DOHH2 (cell line): ENCODE measurements around the gene KIF3B.
"Not testable (repeated sequence)": the region's sequence is repeated elsewhere in the genome, so short reads cannot be mapped to it uniquely, and the experiment has no call there.

ENCODE experiments used
- H3F3A ChIP-seq: fragments of 200-600 bp; sonication (generic), shearing (Covaris generic); 2 replicates; pipeline ENCODE4 v1.6.0; 2016; ENCODE audit warnings: antibody characterized with exemption, mild to moderate bottlenecking; ENCODE audit not compliant: control insufficient read depth, insufficient read depth
- H3K27ac ChIP-seq: fragments of 200-600 bp; sonication (generic); 2 replicates; pipeline ENCODE4 v1.5.1; 2014; ENCODE audit warnings: low read depth, mild to moderate bottlenecking, low read length, moderate library complexity
- H3K27me3 ChIP-seq: fragments of 200-600 bp; sonication (generic); 2 replicates; pipeline ENCODE4 v1.6.1; 2014; ENCODE audit warnings: mild to moderate bottlenecking, low read length, mixed read lengths; ENCODE audit not compliant: control insufficient read depth
- H3K36me3 ChIP-seq: fragments of 200-600 bp; sonication (generic); 2 replicates; pipeline ENCODE4 v1.6.1; 2014; ENCODE audit warnings: mild to moderate bottlenecking, low read length, moderate library complexity, mixed read lengths; ENCODE audit not compliant: control insufficient read depth
- H3K4me1 ChIP-seq: fragments of 200-600 bp; sonication (generic); 2 replicates; pipeline ENCODE4 v1.6.1; 2014; ENCODE audit warnings: mild to moderate bottlenecking, low read length, mixed read lengths; ENCODE audit not compliant: control insufficient read depth
- H3K4me2 ChIP-seq: fragments of 200-600 bp; sonication (generic); 2 replicates; pipeline ENCODE4 v1.6.0; 2014; ENCODE audit warnings: mild to moderate bottlenecking, low read length, moderate library complexity
- H3K4me3 ChIP-seq: fragments of 200-600 bp; sonication (generic); 2 replicates; pipeline ENCODE4 v1.5.1; 2014; ENCODE audit warnings: mild to moderate bottlenecking, low read length, mixed read lengths
- H3K79me2 ChIP-seq: fragments of 200-600 bp; sonication (generic); 2 replicates; pipeline ENCODE4 v1.6.1; 2014; ENCODE audit warnings: mild to moderate bottlenecking, low read length, mixed read lengths; ENCODE audit not compliant: control insufficient read depth
- H3K9me2 ChIP-seq: fragments of 200-600 bp; sonication (generic); replicated peaks from 2 replicates; pipeline ENCODE4 v1.6.1; 2014; ENCODE audit warnings: mild to moderate bottlenecking, low read length, mixed read lengths; ENCODE audit not compliant: control insufficient read depth
- H3K9me3 ChIP-seq: fragments of 200-600 bp; sonication (generic); 2 replicates; pipeline ENCODE4 v1.6.1; 2014; ENCODE audit warnings: antibody characterized with exemption, low read length, mixed read lengths; ENCODE audit not compliant: control insufficient read depth, insufficient read depth
- H4K20me1 ChIP-seq: fragments of 200-600 bp; sonication (generic); 2 replicates; pipeline ENCODE4 v1.6.0; 2014; ENCODE audit warnings: low read depth, mild to moderate bottlenecking, antibody characterized with exemption, low read length, moderate library complexity; ENCODE audit not compliant: control insufficient read depth, insufficient read depth
- EZH2phosphoT487 ChIP-seq: fragments of 200-600 bp; sonication (generic); IDR thresholded peaks from 2 replicates; pipeline ENCODE4 v1.6.1; 2017; ENCODE audit warnings: borderline replicate concordance, mild to moderate bottlenecking, antibody characterized with exemption, low read length, moderate library complexity, mixed read lengths
- TF ChIP-seq, protein P1 (sequence below): fragments of 200-600 bp; sonication (generic); IDR thresholded peaks from one replicate; pipeline ENCODE4 v1.5.1; 2014; ENCODE audit warnings: antibody characterized with exemption, mild to moderate bottlenecking, low read depth, low read length; ENCODE audit not compliant: poor library complexity, severe bottlenecking

KIF3B gene

DNA sequence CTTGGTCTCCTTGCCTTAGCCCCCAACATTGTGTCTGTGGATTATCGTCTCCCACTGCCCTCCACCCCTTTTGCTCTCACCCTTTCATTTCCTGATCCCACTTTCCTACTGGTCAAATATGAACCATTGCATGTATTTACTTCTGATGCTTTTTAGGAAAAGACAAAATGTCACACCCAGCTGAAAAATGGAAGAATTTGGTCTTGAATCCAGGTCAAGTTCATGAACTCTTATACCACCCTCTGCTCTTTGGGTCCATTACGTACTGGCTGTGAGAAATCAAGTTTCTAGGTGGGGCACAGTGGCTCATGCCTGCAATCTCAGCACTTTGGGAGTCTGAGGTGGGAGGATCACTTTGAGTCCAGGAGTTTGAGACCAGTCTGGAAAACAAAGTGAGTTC lies 15.8 kb upstream of the KIF3B start:
- H3K4me2 ChIP-seq = no peak overlapping the region
- no peaks in the 10 kb centered on the region for H3K36me3 ChIP-seq
- H3K9me3 ChIP-seq = no peaks in the 10 kb centered on the region
- no peaks in the 10 kb centered on the region for H3K79me2 ChIP-seq
- no peak overlapping the region for H3K27ac ChIP-seq
- peaks cover 53% of the 10 kb centered on the region for H3K4me1 ChIP-seq
- no peaks in the 10 kb centered on the region for H3K27me3 ChIP-seq
- H4K20me1 ChIP-seq = no peaks in the 10 kb centered on the region
- H3K4me3 ChIP-seq = no peak overlapping the region
- peaks cover 6% of the 10 kb centered on the region; the same call in 1 of the 2 replicates for H3F3A ChIP-seq
- TF ChIP-seq, protein P1, sequence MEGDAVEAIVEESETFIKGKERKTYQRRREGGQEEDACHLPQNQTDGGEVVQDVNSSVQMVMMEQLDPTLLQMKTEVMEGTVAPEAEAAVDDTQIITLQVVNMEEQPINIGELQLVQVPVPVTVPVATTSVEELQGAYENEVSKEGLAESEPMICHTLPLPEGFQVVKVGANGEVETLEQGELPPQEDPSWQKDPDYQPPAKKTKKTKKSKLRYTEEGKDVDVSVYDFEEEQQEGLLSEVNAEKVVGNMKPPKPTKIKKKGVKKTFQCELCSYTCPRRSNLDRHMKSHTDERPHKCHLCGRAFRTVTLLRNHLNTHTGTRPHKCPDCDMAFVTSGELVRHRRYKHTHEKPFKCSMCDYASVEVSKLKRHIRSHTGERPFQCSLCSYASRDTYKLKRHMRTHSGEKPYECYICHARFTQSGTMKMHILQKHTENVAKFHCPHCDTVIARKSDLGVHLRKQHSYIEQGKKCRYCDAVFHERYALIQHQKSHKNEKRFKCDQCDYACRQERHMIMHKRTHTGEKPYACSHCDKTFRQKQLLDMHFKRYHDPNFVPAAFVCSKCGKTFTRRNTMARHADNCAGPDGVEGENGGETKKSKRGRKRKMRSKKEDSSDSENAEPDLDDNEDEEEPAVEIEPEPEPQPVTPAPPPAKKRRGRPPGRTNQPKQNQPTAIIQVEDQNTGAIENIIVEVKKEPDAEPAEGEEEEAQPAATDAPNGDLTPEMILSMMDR = no peak
- TF ChIP-seq EZH2phosphoT487 = no peak
- H3K9me2 ChIP-seq = no peaks in the 10 kb centered on the region

DNA sequence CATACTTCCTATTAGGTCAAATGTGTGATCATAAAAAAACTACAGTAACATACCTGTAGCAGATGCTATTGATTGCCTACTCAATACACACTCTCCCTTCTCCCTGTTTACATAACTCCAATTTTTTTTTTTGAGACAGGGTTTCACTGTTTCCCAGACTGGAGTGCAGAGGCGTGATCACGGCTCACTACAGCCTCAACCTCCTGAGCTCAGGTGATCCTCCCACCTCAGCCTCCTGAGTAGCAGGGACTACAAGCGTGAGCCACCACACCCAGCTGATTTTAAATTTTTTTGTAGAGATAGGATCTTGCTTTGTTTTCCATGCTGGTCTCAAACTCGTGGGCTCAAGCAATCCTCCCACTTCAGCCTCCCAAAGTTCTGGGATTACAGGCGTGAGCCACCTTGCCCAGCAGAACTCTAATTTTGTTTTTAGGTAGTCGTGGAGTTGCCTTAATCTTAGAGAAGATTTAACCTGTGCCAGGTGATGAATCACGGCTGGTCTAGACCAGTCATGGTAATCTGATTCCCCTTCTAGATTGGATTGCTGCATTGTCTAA lies 14.0 kb upstream of the KIF3B start:
- TF ChIP-seq EZH2phosphoT487 = no peak
- TF ChIP-seq, protein P1 = no peak
- H3K27me3 ChIP-seq = no peaks in the 10 kb centered on the region
- H3K27ac ChIP-seq = no peak overlapping the region
- H3K79me2 ChIP-seq = no peaks in the 10 kb centered on the region
- H3K9me2 ChIP-seq = no peaks in the 10 kb centered on the region
- H3K9me3 ChIP-seq = no peaks in the 10 kb centered on the region
- H3F3A ChIP-seq = peaks cover 6% of the 10 kb centered on the region; the same call in 1 of the 2 replicates
- H3K4me2 ChIP-seq = no peak overlapping the region
- peaks cover 52% of the 10 kb centered on the region for H3K4me1 ChIP-seq
- H3K4me3 ChIP-seq = no peak overlapping the region
- no peaks in the 10 kb centered on the region for H4K20me1 ChIP-seq
- H3K36me3 ChIP-seq = no peaks in the 10 kb centered on the region

DNA sequence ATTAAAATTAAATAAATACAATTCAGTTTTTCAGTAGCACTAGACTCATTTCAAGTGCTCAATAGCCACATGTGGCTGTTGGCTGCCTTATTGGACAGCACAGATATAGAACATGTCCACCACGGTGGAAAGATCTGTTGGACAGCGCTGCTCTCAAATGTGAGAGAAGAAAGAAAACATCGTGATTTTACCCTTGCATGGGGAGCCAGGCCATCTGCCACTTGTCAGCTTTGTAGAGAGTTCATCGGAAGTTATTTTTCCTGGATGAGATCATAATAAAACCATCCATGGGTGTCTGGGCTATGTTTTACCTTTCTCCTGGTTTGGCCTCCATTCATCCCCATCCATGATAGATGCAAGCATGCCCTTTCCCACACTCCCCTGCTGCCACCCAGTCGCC lies 5.8 kb upstream of the KIF3B start:
- H3K4me3 ChIP-seq = no peak overlapping the region
- H4K20me1 ChIP-seq = no peaks in the 10 kb centered on the region
- H3K27ac ChIP-seq = 0 out of 2 replicates have a peak overlapping the region, but pooled peaks have one; percentile 60
- no peaks in the 10 kb centered on the region for H3K79me2 ChIP-seq
- no peaks in the 10 kb centered on the region for H3K9me2 ChIP-seq
- H3K4me2 ChIP-seq = no peak overlapping the region
- no peaks in the 10 kb centered on the region for H3K27me3 ChIP-seq
- H3K4me1 ChIP-seq = peaks cover 91% of the 10 kb centered on the region
- TF ChIP-seq EZH2phosphoT487 = no peak
- TF ChIP-seq, protein P1 = no peak
- no peaks in the 10 kb centered on the region for H3K36me3 ChIP-seq
- H3F3A ChIP-seq = peaks cover 23% of the 10 kb centered on the region
- H3K9me3 ChIP-seq = peaks cover 5% of the 10 kb centered on the region; the same call in 1 of the 2 replicates

DNA sequence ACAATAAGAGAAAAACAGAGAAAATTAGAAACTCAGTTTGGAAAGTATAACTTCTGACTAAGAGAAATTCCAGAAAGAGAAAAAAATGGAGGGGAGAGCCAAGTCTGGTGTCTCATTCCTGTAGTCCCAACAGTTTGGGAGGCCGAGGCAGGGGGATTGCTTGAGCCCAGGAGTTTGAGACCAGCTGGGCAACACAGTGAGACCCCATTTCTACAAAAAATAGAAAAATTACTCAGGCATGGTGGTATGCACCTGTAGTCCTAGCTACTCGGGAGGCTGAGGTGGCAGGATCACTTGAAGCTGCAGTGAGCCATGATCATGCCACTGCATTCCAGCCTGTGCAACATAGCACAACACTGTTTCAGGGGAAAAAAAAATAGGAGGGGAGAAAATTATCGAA lies 3.1 kb upstream of the KIF3B start:
- TF ChIP-seq, protein P1 = no peak
- no peak for TF ChIP-seq EZH2phosphoT487
- H3K4me1 ChIP-seq = peaks cover 84% of the 10 kb centered on the region
- H4K20me1 ChIP-seq = no peaks in the 10 kb centered on the region
- H3K9me3 ChIP-seq = peaks cover 5% of the 10 kb centered on the region; the same call in 1 of the 2 replicates
- H3K27ac ChIP-seq = no peak overlapping the region
- peaks cover 23% of the 10 kb centered on the region for H3F3A ChIP-seq
- peaks cover 3% of the 10 kb centered on the region; the same call in 1 of the 2 replicates for H3K36me3 ChIP-seq
- no peak overlapping the region for H3K4me3 ChIP-seq
- no peaks in the 10 kb centered on the region for H3K27me3 ChIP-seq
- H3K4me2 ChIP-seq = no peak overlapping the region
- H3K79me2 ChIP-seq = peaks cover 18% of the 10 kb centered on the region
- H3K9me2 ChIP-seq = no peaks in the 10 kb centered on the region

DNA sequence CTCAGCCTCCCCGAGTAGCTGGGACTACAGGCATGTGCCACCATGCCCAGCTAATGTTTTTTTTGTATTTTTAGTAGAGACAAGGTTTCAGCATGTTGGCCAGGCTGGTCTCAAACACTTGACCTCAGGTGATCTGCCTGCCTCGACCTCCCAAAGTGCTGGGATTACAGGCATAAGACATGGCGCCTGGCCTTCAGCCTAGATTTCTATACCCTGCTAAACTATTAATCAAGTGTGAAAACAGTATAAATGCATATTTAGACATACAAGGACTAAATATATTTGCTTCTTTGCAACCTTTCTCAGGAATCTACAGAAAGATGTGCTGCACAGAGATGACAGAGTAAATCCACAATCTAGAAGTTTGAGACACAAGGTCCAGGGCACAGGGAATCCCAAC lies 2.3 kb upstream of the KIF3B start:
- H3K4me3 ChIP-seq, H3K27me3 ChIP-seq, H3K27ac ChIP-seq, H3K4me2 ChIP-seq, H3K36me3 ChIP-seq, H3K9me3 ChIP-seq, H4K20me1 ChIP-seq, H3K9me2 ChIP-seq: not testable (repeated sequence)
- peaks cover 26% of the 10 kb centered on the region for H3K79me2 ChIP-seq
- H3F3A ChIP-seq = peaks cover 23% of the 10 kb centered on the region
- peaks cover 84% of the 10 kb centered on the region for H3K4me1 ChIP-seq
